Measurements from ENCODE around the gene HMCN1.

The HMCN1 gene

DNA sequence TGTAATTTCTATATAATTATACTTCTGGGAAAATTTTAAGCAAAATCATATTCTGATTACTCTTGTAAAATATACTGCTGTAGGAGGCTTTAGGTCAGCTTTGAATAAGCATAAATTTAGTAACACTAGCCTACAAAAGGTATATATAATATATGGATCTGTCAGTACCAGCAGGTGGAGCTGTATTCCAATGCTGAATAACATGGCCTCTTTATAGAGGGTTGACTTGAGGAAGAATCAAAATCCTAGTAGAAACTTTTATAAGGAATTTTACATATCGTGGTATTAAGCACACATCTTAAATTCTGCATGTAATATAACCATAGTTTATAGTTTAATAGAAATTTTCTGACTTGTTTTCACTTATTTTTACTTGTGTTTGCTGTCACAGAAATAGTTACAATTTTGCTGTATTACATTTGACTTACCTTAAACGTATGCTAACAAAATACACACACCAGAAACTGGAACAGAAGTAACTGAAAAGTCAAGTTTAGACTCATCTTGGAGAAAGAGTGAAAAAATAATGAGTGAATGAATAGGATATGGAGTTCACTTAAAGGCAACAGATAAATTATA, 79.3 kb downstream of the HMCN1 start:
- DNase-seq (ENCODE audit: low spot score) = no peak
- in situ Hi-C loops (cut with MboI; ENCODE audit: low sequenced_read_pairs, unreplicated experiment) = loop anchor here (25.0 kb wide), 1 partner anchor 399 kb away; no protein-coding TSS in a partner anchor
- TF ChIP-seq, protein P1, sequence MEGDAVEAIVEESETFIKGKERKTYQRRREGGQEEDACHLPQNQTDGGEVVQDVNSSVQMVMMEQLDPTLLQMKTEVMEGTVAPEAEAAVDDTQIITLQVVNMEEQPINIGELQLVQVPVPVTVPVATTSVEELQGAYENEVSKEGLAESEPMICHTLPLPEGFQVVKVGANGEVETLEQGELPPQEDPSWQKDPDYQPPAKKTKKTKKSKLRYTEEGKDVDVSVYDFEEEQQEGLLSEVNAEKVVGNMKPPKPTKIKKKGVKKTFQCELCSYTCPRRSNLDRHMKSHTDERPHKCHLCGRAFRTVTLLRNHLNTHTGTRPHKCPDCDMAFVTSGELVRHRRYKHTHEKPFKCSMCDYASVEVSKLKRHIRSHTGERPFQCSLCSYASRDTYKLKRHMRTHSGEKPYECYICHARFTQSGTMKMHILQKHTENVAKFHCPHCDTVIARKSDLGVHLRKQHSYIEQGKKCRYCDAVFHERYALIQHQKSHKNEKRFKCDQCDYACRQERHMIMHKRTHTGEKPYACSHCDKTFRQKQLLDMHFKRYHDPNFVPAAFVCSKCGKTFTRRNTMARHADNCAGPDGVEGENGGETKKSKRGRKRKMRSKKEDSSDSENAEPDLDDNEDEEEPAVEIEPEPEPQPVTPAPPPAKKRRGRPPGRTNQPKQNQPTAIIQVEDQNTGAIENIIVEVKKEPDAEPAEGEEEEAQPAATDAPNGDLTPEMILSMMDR (IDR thresholded peaks at IDR 0.05; ENCODE audit: borderline replicate concordance, control extremely low read depth, extremely low read depth, insufficient read depth, missing control alignments) = peak; percentile 20

DNA sequence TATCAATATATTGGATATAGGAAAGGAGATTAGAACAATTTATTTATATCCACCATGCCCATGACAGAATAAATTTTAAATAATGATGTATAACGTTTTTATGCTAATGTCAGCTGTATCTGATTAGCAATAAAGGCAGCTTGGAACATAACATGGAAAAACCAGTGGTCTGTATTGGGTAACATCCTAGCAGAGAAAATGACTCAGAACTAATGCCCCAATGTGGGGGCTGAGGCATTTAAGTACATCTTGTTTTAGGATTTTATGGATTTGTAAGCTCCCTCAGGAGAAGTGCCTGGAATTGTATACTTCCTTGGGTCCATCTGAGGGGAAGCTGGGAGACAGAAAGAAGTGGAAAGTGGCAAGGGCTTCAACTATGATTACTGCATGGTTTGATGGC, 82.3 kb downstream of the HMCN1 start:
- no peak for DNase-seq (ENCODE audit: low spot score)
- in situ Hi-C loops (cut with MboI; ENCODE audit: low sequenced_read_pairs, unreplicated experiment) = loop anchor here (25.0 kb wide), 1 partner anchor 396 kb away; no protein-coding TSS in a partner anchor

DNA sequence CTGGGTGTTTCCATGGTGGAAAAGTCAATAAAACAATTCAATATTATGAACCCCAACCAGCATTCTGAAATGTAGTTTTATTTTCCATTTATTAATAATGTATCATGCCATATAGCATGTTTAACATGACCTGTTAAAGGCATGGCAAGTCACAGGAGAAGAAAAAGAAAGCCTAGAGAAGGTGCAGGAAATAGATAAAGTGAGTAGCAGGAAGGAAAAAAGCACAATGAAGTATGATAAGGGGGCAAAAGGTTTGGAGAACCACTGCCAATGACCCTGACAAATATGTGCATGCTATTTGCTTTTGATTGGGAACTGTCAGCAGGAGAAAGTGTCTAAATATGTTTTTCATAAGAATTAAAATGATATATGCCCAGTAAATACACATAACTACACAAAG, 85.6 kb downstream of the HMCN1 start:
- TF ChIP-seq, protein P1 (IDR thresholded peaks at IDR 0.05; ENCODE audit: borderline replicate concordance, control extremely low read depth, extremely low read depth, insufficient read depth, missing control alignments) = no peak
- DNase-seq (ENCODE audit: low spot score) = no peak
- in situ Hi-C loops (cut with MboI; ENCODE audit: low sequenced_read_pairs, unreplicated experiment) = loop anchor here (25.0 kb wide), 1 partner anchor 393 kb away; no protein-coding TSS in a partner anchor

More for the DNA sequence above, 82.3 kb downstream of the HMCN1 start:
- TF ChIP-seq, protein P1 (IDR thresholded peaks at IDR 0.05; ENCODE audit: borderline replicate concordance, control extremely low read depth, extremely low read depth, insufficient read depth, missing control alignments) = no peak

DNA sequence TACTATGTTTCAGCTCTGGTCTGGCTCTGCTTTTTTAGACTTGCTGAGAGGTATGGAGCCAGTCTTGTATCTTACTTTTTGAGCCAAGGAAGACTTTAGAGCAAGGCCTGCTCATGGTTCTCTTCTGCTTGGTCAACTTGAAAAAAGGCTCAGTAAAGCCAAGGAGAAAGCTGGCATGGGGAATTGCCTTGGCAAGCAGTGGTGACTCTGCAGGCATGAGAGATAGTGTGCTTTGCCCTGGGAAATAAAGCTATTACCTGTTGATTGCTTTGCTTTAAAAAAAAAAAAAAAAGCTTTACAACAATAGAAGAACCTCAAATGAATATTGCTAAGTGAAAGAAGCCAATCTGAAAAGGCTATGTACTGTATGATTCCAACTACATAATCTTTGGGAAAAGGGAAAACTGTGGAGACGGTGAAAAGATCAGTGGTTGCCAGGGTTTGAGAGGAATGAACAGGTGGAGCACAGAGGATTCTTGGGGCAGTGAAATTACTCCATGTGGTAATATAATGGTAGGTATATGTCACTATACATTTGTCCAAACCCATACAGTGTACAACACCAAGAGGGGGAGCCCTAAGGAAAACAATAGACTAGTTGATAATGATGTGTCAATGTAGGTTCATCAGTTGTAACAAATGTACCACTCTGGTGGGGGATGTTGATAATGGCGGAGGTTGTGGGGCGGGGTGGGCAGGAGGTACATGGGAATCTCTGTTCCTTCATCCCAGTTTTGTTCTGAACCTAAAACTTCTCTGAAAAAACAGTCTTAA, 87.6 kb downstream of the HMCN1 start:
- DNase-seq (ENCODE audit: low spot score) = no peak
- TF ChIP-seq, protein P1 (IDR thresholded peaks at IDR 0.05; ENCODE audit: borderline replicate concordance, control extremely low read depth, extremely low read depth, insufficient read depth, missing control alignments) = no peak
- in situ Hi-C loops (cut with MboI; ENCODE audit: low sequenced_read_pairs, unreplicated experiment) = loop anchor here (25.0 kb wide), 1 partner anchor 391 kb away; no protein-coding TSS in a partner anchor

DNA sequence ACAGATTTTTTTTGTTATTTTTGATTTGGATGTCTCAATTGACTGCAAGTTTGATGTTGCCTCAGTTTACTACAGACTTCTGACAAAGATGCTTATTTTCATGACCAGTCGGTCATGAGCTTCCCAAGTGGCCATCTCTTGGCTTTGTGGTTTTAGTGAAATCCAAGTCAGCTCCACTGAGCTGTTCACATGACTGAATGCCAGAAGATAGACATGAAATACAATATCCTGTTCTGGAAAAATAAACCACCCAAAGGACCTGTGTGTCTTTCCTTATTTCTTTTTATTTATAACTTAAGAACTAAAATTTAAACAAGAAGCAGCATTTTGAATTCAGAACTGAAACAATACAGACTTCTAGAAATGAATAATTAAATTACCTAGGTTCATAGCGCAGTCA, 89.3 kb downstream of the HMCN1 start:
- DNase-seq (ENCODE audit: low spot score) = no peak
- in situ Hi-C loops (cut with MboI; ENCODE audit: low sequenced_read_pairs, unreplicated experiment) = loop anchor here (25.0 kb wide), 1 partner anchor 389 kb away; no protein-coding TSS in a partner anchor
- TF ChIP-seq, protein P1 (IDR thresholded peaks at IDR 0.05; ENCODE audit: borderline replicate concordance, control extremely low read depth, extremely low read depth, insufficient read depth, missing control alignments) = no peak

DNA sequence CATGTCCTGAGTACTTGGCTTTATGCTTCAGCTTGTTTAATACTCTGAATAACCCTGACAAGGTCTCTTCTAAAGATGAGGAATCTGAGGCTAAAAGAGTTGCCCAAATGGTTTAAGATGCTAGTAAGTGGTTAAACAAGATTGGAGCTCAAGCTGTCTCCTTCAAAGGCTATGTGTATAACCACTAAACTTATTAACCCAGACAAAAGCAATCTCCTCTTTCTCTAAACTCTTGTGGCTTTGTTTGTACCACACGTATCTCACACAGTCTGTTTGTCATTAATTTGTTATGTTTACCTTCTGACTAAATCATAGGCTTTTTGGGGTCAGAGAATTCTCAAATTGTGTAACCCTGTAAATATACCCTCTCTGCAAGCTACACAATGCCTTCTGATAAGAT, 89.9 kb downstream of the HMCN1 start:
- TF ChIP-seq, protein P1 (IDR thresholded peaks at IDR 0.05; ENCODE audit: borderline replicate concordance, control extremely low read depth, extremely low read depth, insufficient read depth, missing control alignments) = no peak
- in situ Hi-C loops (cut with MboI; ENCODE audit: low sequenced_read_pairs, unreplicated experiment) = loop anchor here (25.0 kb wide), 1 partner anchor 388 kb away; no protein-coding TSS in a partner anchor
- DNase-seq (ENCODE audit: low spot score) = no peak
